Bronchial epithelial cell (primary cell): ENCODE data around the gene XPC. TPM values are rescaled to one million over a fixed set of nuclear protein-coding genes. Genes with fewer than 3 reads are reported as not detected.

Source experiments
- DNase-seq: peaks from one replicate; pipeline ENCODE4 v3.0.0-alpha.2; 2010; ENCODE audit warnings: low read depth
- FAIRE-seq: peaks from 2 replicates; lab custom pipeline; 2011; peaks lifted over from hg19 to GRCh38; lab: Jason Lieb, UNC
- H3K27me3 ChIP-seq: 2 replicates; pipeline ENCODE4 v1.5.1; 2011; ENCODE audit warnings: low read length; ENCODE audit not compliant: control insufficient read depth, insufficient read depth
- H3K36me3 ChIP-seq: 2 replicates; pipeline ENCODE4 v1.5.1; 2011; ENCODE audit warnings: low read length; ENCODE audit not compliant: control insufficient read depth, insufficient read depth
- H3K4me3 ChIP-seq: 2 replicates; pipeline ENCODE4 v1.5.1; 2011; ENCODE audit warnings: mild to moderate bottlenecking, low read depth, low read length, control low read depth
- CTCF ChIP-seq: IDR thresholded peaks from 2 replicates; pipeline ENCODE4 v1.5.1; 2011; ENCODE audit warnings: mild to moderate bottlenecking, moderate library complexity, low read length, control low read depth, inconsistent platforms; ENCODE audit not compliant: insufficient read depth, severe bottlenecking
- total RNA-seq: library from RNA; depleted of rRNA; stranded (reverse); fragments of >200 nt; gene quantifications from 2 replicates; pipeline ENCODE4 v1.2.1, GENCODE V29; 2014

Gene XPC
- total RNA-seq, 1 donor from 2014 or later: 25.3 TPM

GRCh38 chr3:14216257-14217048, 38.1 kb upstream of the XPC start:
- peak overlapping the region; percentile 29 for H3K4me3 ChIP-seq
- no peaks in the 10 kb centered on the region for H3K27me3 ChIP-seq
- peak; percentile 70 for DNase-seq
- H3K36me3 ChIP-seq: no peaks in the 10 kb centered on the region
- TF ChIP-seq CTCF: peak; percentile 53
- no peak for FAIRE-seq

- FAIRE-seq (no peak), DNase-seq (no peak)
- Histone ChIP-seq H3K27me3 (no peaks in the 10 kb centered on the region), H3K36me3 (no peaks in the 10 kb centered on the region), H3K4me3 (no peak overlapping the region)
- TF ChIP-seq CTCF: no peak
Measured at GRCh38 chr3:14214764-14215163, 36.4 kb upstream of the XPC start.

DNA sequence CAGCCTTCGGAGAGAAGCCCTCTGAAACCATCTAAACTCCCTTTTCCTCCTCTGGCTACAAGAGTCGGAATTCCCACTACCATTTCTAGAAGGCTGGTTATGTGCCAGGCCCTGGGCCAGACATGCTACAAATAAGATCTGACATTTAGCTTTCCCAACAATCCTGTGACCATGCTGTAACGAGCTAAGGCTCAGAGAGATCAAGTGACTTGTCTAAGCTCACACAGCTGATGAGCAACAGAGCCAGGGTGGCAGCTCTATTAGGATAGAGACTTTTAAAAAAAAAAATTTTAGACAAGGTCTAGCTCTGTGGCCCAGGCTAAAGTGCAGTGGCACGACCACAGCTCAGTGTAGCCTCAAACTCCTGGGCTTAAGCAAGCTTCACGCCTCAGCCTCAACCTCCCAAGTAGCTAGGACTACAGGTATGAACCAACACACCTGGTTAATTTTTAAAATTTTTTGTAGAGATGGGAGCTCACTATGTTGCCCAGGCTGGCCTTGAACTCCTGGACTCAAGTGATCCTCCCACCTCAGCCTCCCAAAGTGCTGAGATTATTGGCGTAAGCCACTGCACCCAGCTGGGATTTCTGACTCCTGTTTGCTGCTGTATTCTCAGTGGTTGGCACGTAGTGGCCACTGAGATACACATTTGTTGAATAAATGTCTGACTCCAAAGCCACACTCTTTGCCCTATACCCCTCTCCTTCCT, 34.8 kb upstream of the XPC start:
- no peaks in the 10 kb centered on the region for H3K27me3 ChIP-seq
- DNase-seq: no peak
- H3K4me3 ChIP-seq: no peak overlapping the region
- no peak for TF ChIP-seq CTCF
- no peaks in the 10 kb centered on the region for H3K36me3 ChIP-seq
- no peak for FAIRE-seq

DNA sequence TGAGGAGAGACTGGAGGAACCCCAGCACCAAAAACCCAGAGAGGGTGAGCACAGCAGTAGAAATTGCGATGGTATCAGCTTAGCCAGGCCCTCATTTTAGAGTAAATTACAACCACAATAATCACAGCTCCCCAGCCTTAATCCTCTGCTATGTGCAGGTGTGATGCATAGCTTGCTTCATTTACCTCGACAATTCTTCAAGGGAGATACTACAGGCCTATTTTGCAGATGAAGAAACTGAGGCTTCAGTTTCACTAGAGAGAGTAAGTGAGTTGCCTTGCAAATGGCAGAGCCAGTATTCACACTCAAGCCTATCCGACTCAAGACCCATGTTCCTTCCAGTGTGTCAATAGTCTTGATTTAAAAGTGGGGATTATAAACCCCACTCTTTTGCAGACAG, 33.6 kb upstream of the XPC start:
- no peaks in the 10 kb centered on the region for H3K27me3 ChIP-seq

GRCh38 chr3:14211621-14212020, 33.2 kb upstream of the XPC start:
- no peak overlapping the region for H3K4me3 ChIP-seq
- H3K36me3 ChIP-seq: no peaks in the 10 kb centered on the region
- no peaks in the 10 kb centered on the region for H3K27me3 ChIP-seq
- TF ChIP-seq CTCF: no peak
- FAIRE-seq: no peak
- no peak for DNase-seq

More for the DNA sequence above, 33.6 kb upstream of the XPC start:
- FAIRE-seq: no peak
- DNase-seq: no peak
- no peaks in the 10 kb centered on the region for H3K36me3 ChIP-seq
- TF ChIP-seq CTCF: no peak
- no peak overlapping the region for H3K4me3 ChIP-seq
